ENCODE measurements around the gene WDFY3.

Gene WDFY3

GRCh38 chr4:84865600-84865999 is 100.9 kb downstream of the WDFY3 start:
- Histone ChIP-seq H2BK15ac (replicated peaks; ENCODE audit: low read depth) (no peak overlapping the region), H3K79me1 (ENCODE audit: low read length) (peaks cover 5% of the 10 kb centered on the region), H3K79me2 (ENCODE audit: control insufficient read depth, insufficient read depth, low read length) (peaks cover 17% of the 10 kb centered on the region), H3K4me3 (ENCODE audit: low read length) (no peak overlapping the region), H3K23ac (ENCODE audit: low read length) (no peak overlapping the region), H2BK5ac (ENCODE audit: low read length) (no peak overlapping the region), H3K18ac (ENCODE audit: low read length) (peak overlapping the region; percentile 25), H3K27ac (ENCODE audit: low read depth, low read length) (no peak overlapping the region), H3K4ac (ENCODE audit: low read depth, low read length) (peak overlapping the region; percentile 24), H4K8ac (ENCODE audit: low read depth, low read length) (no peak overlapping the region), H3K4me1 (ENCODE audit: control insufficient read depth, low read depth, low read length) (peaks cover 16% of the 10 kb centered on the region), H2AK5ac (ENCODE audit: low read length) (peak overlapping the region; percentile 14), H3K4me2 (ENCODE audit: low read length) (no peak overlapping the region), H3K27me3 (ENCODE audit: insufficient read depth, low read length, poor library complexity) (no peaks in the 10 kb centered on the region), H3K36me3 (ENCODE audit: control insufficient read depth, insufficient read depth, low read length) (no peaks in the 10 kb centered on the region), H3K9ac (ENCODE audit: low read length) (no peak overlapping the region), H3K56ac (ENCODE audit: low read length) (no peak overlapping the region), H2BK120ac (ENCODE audit: low read depth, low read length) (no peak overlapping the region), H4K5ac (ENCODE audit: low read length) (no peak overlapping the region)
- WGBS (ENCODE audit: extremely low coverage, insufficient coverage, low lambda C conversion rate), result no CpG with 5 or more reads among the region's 2 CpGs
- peak; percentile 55 for DNase-seq

DNA sequence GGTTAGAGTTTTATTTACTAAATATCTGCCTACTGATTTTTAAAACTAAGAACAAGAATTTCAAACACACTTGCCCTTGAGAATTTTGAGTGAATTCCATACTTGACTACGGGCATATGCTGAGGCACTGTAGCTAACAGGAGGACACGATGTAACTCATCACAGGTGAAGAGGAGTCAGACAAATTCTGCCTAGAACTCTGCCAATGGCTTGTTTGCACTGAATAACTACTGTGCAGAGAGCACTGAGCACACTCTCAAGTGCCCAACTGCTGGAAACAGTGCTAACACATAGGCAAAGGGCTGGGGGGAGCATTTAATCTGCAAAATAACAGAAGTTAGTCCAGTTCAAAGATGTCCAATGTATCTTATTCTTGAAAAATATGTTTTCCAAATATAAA is 104.4 kb downstream of the WDFY3 start:
- no peak for DNase-seq
- Histone ChIP-seq H4K8ac (ENCODE audit: low read depth, low read length) (no peak overlapping the region), H2BK15ac (replicated peaks; ENCODE audit: low read depth) (no peak overlapping the region)

DNA sequence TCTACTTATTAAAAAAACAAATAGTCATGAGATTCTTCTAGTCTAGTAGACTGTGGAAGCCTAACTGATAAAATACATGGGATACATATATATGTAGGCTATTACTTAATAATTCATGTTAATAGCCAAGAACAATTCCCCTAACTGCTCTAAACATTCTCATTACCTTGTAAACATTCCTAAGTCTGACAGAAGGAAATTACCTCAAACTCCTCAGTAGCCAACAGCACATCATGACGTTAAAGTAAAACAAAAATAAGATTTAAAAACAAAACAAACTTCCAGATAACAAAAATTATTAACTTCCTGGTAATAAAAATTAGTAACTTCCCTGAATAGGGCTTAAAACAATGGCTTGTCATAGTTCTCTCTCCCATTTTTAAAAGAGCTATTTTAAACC is 109.2 kb downstream of the WDFY3 start:
- H3K79me1 ChIP-seq (ENCODE audit: low read length), result peaks cover 4% of the 10 kb centered on the region
- H3K4me3 ChIP-seq (ENCODE audit: low read length), result no peak overlapping the region

More for the DNA sequence above, 104.4 kb downstream of the WDFY3 start:
- H3K79me1 ChIP-seq (ENCODE audit: low read length), result peaks cover 3% of the 10 kb centered on the region
- H3K4me3 ChIP-seq (ENCODE audit: low read length), result no peak overlapping the region
- no peak overlapping the region for H3K4ac ChIP-seq (ENCODE audit: low read depth, low read length)
- H3K4me1 ChIP-seq (ENCODE audit: control insufficient read depth, low read depth, low read length), result peaks cover 13% of the 10 kb centered on the region
- no peaks in the 10 kb centered on the region for H3K27me3 ChIP-seq (ENCODE audit: insufficient read depth, low read length, poor library complexity)
- peak overlapping the region; percentile 51 for H3K18ac ChIP-seq (ENCODE audit: low read length)
- no peak overlapping the region for H2BK120ac ChIP-seq (ENCODE audit: low read depth, low read length)
- H2BK5ac ChIP-seq (ENCODE audit: low read length), result no peak overlapping the region
- no peak overlapping the region for H4K5ac ChIP-seq (ENCODE audit: low read length)
- no peak overlapping the region for H3K23ac ChIP-seq (ENCODE audit: low read length)
- no peaks in the 10 kb centered on the region for H3K36me3 ChIP-seq (ENCODE audit: control insufficient read depth, insufficient read depth, low read length)
- no peak overlapping the region for H3K9ac ChIP-seq (ENCODE audit: low read length)
- H3K27ac ChIP-seq (ENCODE audit: low read depth, low read length), result no peak overlapping the region
- H3K4me2 ChIP-seq (ENCODE audit: low read length), result no peak overlapping the region
- no CpG with 5 or more reads among the region's 2 CpGs for WGBS (ENCODE audit: extremely low coverage, insufficient coverage, low lambda C conversion rate)
- H2AK5ac ChIP-seq (ENCODE audit: low read length), result no peak overlapping the region
- peaks cover 12% of the 10 kb centered on the region for H3K79me2 ChIP-seq (ENCODE audit: control insufficient read depth, insufficient read depth, low read length)
- no peak overlapping the region for H3K56ac ChIP-seq (ENCODE audit: low read length)

DNA sequence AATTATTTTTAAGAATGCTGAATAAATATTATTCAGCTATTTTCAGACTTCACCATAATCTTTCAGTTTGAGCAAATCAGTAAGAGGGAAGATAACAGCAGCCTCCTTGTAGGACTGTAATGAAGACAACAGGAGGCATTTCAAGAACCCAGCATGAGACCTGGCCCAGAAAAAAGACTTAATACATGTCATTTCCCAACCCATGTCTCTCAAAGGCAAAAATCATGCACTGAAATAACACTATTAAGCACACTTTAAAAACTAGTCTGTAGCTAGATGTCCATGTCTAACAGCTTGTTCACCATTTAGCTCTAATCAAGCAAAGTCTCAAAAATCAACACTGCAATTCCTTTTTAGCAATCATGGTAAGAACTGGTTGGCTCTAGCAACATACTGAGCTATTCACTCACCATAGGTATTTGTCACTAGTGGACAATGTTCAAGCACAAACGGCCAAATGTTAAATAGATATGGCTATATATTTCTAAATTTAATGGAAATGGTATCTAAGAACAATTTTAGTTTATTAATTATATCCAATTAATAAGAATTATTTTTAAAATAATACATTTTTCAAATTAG is 109.9 kb downstream of the WDFY3 start:
- Histone ChIP-seq H4K5ac (ENCODE audit: low read length) (no peak overlapping the region), H2BK15ac (replicated peaks; ENCODE audit: low read depth) (no peak overlapping the region), H3K79me1 (ENCODE audit: low read length) (peaks cover 4% of the 10 kb centered on the region), H3K36me3 (ENCODE audit: control insufficient read depth, insufficient read depth, low read length) (no peaks in the 10 kb centered on the region), H3K9ac (ENCODE audit: low read length) (no peak overlapping the region), H2BK5ac (ENCODE audit: low read length) (no peak overlapping the region), H3K4me2 (ENCODE audit: low read length) (no peak overlapping the region), H3K79me2 (ENCODE audit: control insufficient read depth, insufficient read depth, low read length) (peaks cover 3% of the 10 kb centered on the region), H3K27me3 (ENCODE audit: insufficient read depth, low read length, poor library complexity) (no peaks in the 10 kb centered on the region), H3K4ac (ENCODE audit: low read depth, low read length) (no peak overlapping the region), H2BK120ac (ENCODE audit: low read depth, low read length) (no peak overlapping the region), H3K4me1 (ENCODE audit: control insufficient read depth, low read depth, low read length) (peaks cover 2% of the 10 kb centered on the region), H3K4me3 (ENCODE audit: low read length) (no peak overlapping the region), H4K8ac (ENCODE audit: low read depth, low read length) (no peak overlapping the region), H3K27ac (ENCODE audit: low read depth, low read length) (no peak overlapping the region), H3K23ac (ENCODE audit: low read length) (no peak overlapping the region), H3K56ac (ENCODE audit: low read length) (no peak overlapping the region), H3K18ac (ENCODE audit: low read length) (no peak overlapping the region), H2AK5ac (ENCODE audit: low read length) (no peak overlapping the region)
- peak; percentile 79 for DNase-seq
- no CpG with 5 or more reads among the region's 1 CpG for WGBS (ENCODE audit: extremely low coverage, insufficient coverage, low lambda C conversion rate)

More for the DNA sequence above, 109.2 kb downstream of the WDFY3 start:
- no peak overlapping the region for H3K9ac ChIP-seq (ENCODE audit: low read length)
- no peak overlapping the region for H3K4ac ChIP-seq (ENCODE audit: low read depth, low read length)
- no peak overlapping the region for H3K23ac ChIP-seq (ENCODE audit: low read length)
- H2BK5ac ChIP-seq (ENCODE audit: low read length), result no peak overlapping the region
- H3K36me3 ChIP-seq (ENCODE audit: control insufficient read depth, insufficient read depth, low read length), result no peaks in the 10 kb centered on the region
- no peak overlapping the region for H3K27ac ChIP-seq (ENCODE audit: low read depth, low read length)
- no peaks in the 10 kb centered on the region for H3K27me3 ChIP-seq (ENCODE audit: insufficient read depth, low read length, poor library complexity)
- no peak overlapping the region for H4K5ac ChIP-seq (ENCODE audit: low read length)
- no CpG with 5 or more reads among the region's 1 CpG for WGBS (ENCODE audit: extremely low coverage, insufficient coverage, low lambda C conversion rate)
- H3K79me2 ChIP-seq (ENCODE audit: control insufficient read depth, insufficient read depth, low read length), result peaks cover 3% of the 10 kb centered on the region
- no peak overlapping the region for H2BK120ac ChIP-seq (ENCODE audit: low read depth, low read length)
- H4K8ac ChIP-seq (ENCODE audit: low read depth, low read length), result no peak overlapping the region
- peaks cover 2% of the 10 kb centered on the region for H3K4me1 ChIP-seq (ENCODE audit: control insufficient read depth, low read depth, low read length)
- no peak overlapping the region for H3K4me2 ChIP-seq (ENCODE audit: low read length)
- no peak overlapping the region for H2AK5ac ChIP-seq (ENCODE audit: low read length)
- H3K18ac ChIP-seq (ENCODE audit: low read length), result no peak overlapping the region
- no peak overlapping the region for H2BK15ac ChIP-seq (replicated peaks; ENCODE audit: low read depth)
- no peak overlapping the region for H3K56ac ChIP-seq (ENCODE audit: low read length)
- DNase-seq, result no peak

DNA sequence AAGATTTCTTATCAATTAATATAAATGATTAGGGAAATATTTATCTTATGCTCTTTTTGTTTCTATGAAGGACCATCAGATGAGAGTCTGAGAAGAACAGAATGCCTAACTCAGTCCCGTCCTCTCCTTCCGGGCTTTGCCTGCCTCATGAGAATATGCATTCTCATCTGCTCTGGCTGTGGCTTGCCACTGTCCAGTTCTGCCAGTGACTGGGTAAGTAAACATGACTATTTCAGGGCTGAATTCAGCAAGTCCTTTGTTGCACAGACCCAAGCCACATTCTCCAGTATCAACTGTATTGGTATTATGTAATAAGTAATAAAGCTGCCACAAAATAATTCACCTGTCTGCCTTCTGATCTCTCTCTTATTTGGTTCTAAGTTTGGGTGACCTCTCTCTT is 110.7 kb downstream of the WDFY3 start:
- H2BK120ac ChIP-seq (ENCODE audit: low read depth, low read length), result no peak overlapping the region
- H3K23ac ChIP-seq (ENCODE audit: low read length), result no peak overlapping the region
- H3K36me3 ChIP-seq (ENCODE audit: control insufficient read depth, insufficient read depth, low read length), result no peaks in the 10 kb centered on the region
- H4K5ac ChIP-seq (ENCODE audit: low read length), result no peak overlapping the region
- H3K4me2 ChIP-seq (ENCODE audit: low read length), result no peak overlapping the region
- H4K8ac ChIP-seq (ENCODE audit: low read depth, low read length), result no peak overlapping the region
- H2BK15ac ChIP-seq (replicated peaks; ENCODE audit: low read depth), result no peak overlapping the region
- H3K79me1 ChIP-seq (ENCODE audit: low read length), result peaks cover 4% of the 10 kb centered on the region
- peaks cover 2% of the 10 kb centered on the region for H3K4me1 ChIP-seq (ENCODE audit: control insufficient read depth, low read depth, low read length)
- no peak overlapping the region for H2BK5ac ChIP-seq (ENCODE audit: low read length)
- H3K27me3 ChIP-seq (ENCODE audit: insufficient read depth, low read length, poor library complexity), result no peaks in the 10 kb centered on the region
- no peak overlapping the region for H2AK5ac ChIP-seq (ENCODE audit: low read length)
- WGBS (ENCODE audit: extremely low coverage, insufficient coverage, low lambda C conversion rate), result no CpG with 5 or more reads among the region's 2 CpGs
- peaks cover 3% of the 10 kb centered on the region for H3K79me2 ChIP-seq (ENCODE audit: control insufficient read depth, insufficient read depth, low read length)
- H3K27ac ChIP-seq (ENCODE audit: low read depth, low read length), result no peak overlapping the region
- no peak overlapping the region for H3K56ac ChIP-seq (ENCODE audit: low read length)
- no peak overlapping the region for H3K9ac ChIP-seq (ENCODE audit: low read length)
- H3K4me3 ChIP-seq (ENCODE audit: low read length), result no peak overlapping the region
- peak overlapping the region; percentile 52 for H3K4ac ChIP-seq (ENCODE audit: low read depth, low read length)
- H3K18ac ChIP-seq (ENCODE audit: low read length), result peak overlapping the region; percentile 75
- DNase-seq, result no peak

GRCh38 chr4:84852081-84852480 is 114.4 kb downstream of the WDFY3 start:
- Histone ChIP-seq H3K23ac (ENCODE audit: low read length) (no peak overlapping the region), H4K8ac (ENCODE audit: low read depth, low read length) (no peak overlapping the region), H3K27me3 (ENCODE audit: insufficient read depth, low read length, poor library complexity) (no peaks in the 10 kb centered on the region), H2BK120ac (ENCODE audit: low read depth, low read length) (no peak overlapping the region), H2BK15ac (replicated peaks; ENCODE audit: low read depth) (no peak overlapping the region), H3K4me2 (ENCODE audit: low read length) (no peak overlapping the region), H3K4ac (ENCODE audit: low read depth, low read length) (no peak overlapping the region), H3K4me3 (ENCODE audit: low read length) (no peak overlapping the region), H3K9ac (ENCODE audit: low read length) (no peak overlapping the region), H3K27ac (ENCODE audit: low read depth, low read length) (no peak overlapping the region), H3K4me1 (ENCODE audit: control insufficient read depth, low read depth, low read length) (peaks cover 3% of the 10 kb centered on the region), H3K36me3 (ENCODE audit: control insufficient read depth, insufficient read depth, low read length) (no peaks in the 10 kb centered on the region), H3K79me1 (ENCODE audit: low read length) (peaks cover 4% of the 10 kb centered on the region), H4K5ac (ENCODE audit: low read length) (no peak overlapping the region), H2BK5ac (ENCODE audit: low read length) (no peak overlapping the region), H3K18ac (ENCODE audit: low read length) (no peak overlapping the region), H3K79me2 (ENCODE audit: control insufficient read depth, insufficient read depth, low read length) (peaks cover 3% of the 10 kb centered on the region), H2AK5ac (ENCODE audit: low read length) (no peak overlapping the region), H3K56ac (ENCODE audit: low read length) (no peak overlapping the region)
- no CpG with 5 or more reads among the region's 1 CpG for WGBS (ENCODE audit: extremely low coverage, insufficient coverage, low lambda C conversion rate)
- DNase-seq, result no peak
